GM18951 (cell line): ENCODE measurements around the gene CYP39A1.

ENCODE experiments used
- POLR2A ChIP-seq: IDR thresholded peaks from 4 replicates; pipeline ENCODE4 v1.6.1; 2011; ENCODE audit warnings: mild to moderate bottlenecking; ENCODE audit not compliant: insufficient read length, insufficient read depth; ENCODE audit errors: extremely low read depth
- in situ Hi-C: fragments of 300-500 bp; cut with MboI; formaldehyde crosslinking; loops from one replicate; pipeline ENCODE4 v1.12.0; 2022; ENCODE audit warnings: low sequenced_read_pairs, mixed read lengths, inconsistent platforms; ENCODE audit not compliant: unreplicated experiment

The CYP39A1 gene

DNA sequence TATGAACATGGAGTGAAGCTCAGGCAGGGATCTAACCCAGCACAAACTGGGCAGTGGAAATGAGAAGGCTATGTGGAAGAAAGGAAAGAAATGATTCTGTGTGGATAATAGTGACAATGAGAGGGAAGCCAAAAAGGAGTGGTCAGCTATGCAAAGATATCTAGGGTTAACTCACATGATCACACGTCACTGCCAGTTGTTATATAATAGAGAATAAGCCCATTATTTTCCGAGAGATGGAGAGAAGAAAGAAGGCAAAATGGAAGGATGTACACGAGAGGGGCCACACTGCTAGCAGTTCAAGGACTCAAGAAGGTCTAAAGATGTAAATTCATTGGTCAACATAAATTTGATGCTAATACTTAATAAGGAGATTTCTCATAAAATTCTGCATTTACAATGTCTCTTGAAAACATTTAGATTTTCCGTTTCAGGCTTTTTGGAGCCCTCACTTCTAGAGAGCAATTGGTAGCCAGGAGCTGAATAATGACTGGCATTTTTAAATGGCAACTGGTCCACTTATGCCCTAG, 142.6 kb downstream of the CYP39A1 start:
- in situ Hi-C loops: no loop called here
- TF ChIP-seq POLR2A: no peak

DNA sequence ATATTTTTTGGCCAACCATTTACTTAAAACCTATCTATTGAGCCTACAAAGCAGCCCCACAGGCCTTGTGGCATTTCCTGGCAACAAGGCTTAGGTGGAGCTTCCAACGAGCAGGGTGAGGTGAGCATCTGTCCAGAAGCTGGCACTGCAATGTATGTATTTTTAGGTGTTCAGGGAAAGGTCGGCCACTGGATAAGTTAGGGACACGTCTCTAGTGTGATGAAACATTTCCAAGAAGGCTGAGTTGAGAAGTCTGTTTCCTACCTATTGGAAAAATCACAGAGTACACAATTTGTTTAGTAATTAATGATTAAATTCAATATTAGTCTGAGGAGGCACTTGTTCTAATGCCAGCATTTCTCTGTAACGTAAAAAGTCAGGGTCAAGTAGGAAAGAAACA, 143.6 kb downstream of the CYP39A1 start:
- TF ChIP-seq POLR2A: no peak
- in situ Hi-C loops: no loop called here

- in situ Hi-C loops: no loop called here
- no peak for TF ChIP-seq POLR2A
Observed at GRCh38 chr6:46507426-46507825, 145.2 kb downstream of the CYP39A1 start.

- in situ Hi-C loops: no loop called here
- TF ChIP-seq POLR2A: no peak
Observed at GRCh38 chr6:46505693-46506512, 146.7 kb downstream of the CYP39A1 start.

DNA sequence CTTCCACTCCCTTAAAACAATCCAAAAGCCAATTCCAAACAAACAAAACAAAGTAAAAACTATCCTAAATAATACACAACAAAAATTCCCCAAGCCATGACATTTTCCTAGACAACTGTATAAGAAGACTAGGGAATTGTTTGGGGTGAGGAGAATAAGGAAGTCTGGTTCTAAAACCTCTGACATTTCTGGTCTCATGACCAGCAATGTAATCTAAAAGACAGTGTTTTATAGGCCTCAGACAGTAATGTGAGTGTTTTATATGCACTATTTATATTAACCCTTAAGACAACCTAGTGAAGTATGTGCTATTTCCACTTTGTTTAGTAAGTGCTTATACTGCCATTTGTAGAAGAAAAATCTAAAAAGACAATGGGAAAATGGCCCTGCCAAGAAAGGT, 148.4 kb downstream of the CYP39A1 start:
- in situ Hi-C loops: no loop called here
- TF ChIP-seq POLR2A: no peak

DNA sequence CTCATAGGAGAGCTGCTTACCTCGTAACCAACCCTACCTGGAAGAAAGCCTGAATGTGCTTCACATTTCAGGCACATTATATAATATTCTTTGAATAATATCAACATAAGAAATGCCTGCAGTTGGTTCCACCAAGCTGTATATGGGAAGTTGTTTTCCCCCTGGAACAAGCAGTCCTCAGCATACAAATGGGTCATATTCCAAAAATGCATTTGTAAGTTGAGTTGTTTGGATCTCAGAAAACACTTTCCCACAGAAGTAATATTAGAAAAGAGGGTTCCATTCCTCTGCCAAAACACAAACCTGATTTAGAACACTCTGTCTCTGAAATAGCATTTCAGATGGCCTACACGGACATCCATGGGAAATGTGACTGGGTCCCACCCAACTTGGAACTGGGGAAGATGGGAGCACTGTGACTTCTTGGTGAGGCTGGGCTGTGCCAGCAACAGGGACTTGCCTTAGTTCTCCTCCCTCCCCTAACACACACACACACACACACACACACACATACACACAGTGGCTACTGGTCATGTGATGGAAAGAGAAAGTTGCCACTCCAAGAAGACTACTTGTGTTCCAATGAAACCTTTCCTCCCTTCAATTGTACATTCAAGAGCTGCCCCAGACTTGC, 150.0 kb downstream of the CYP39A1 start:
- in situ Hi-C loops: no loop called here
- TF ChIP-seq POLR2A: no peak

- in situ Hi-C loops: no loop called here
- no peak for TF ChIP-seq POLR2A
Observed at GRCh38 chr6:46501136-46502089, 151.2 kb downstream of the CYP39A1 start.

DNA sequence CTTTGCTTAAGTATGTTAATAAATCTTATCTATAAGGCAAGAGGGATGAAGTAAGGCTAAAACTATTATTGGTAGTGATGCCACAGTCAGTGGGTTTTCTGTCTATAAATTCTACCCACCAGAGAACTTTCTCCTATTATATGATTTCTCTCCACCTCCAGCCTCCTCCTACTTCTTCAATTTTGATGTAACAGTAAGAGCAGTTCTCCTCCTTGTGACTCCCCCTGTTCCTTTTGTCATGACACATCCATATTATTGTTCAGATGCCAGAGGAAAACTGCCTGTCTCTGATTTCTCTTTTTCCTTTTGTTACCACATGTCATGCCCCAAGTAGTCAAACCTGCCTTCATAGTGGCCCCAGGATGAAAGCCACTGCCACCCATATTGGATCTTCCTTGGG, 152.2 kb downstream of the CYP39A1 start:
- in situ Hi-C loops: no loop called here
- no peak for TF ChIP-seq POLR2A
